H1 (cell line): Measurements from ENCODE around the gene PPFIA2.

Source experiments
- CEBPB ChIP-seq: IDR thresholded peaks from 2 replicates; pipeline ENCODE4 v1.6.1; 2012; ENCODE audit warnings: low read depth, low read length
- FOSL1 ChIP-seq: IDR thresholded peaks from 2 replicates; pipeline ENCODE4 v1.6.1; 2011; ENCODE audit warnings: mild to moderate bottlenecking, low read depth, low read length, moderate library complexity; ENCODE audit not compliant: insufficient read depth
- JUND ChIP-seq: IDR thresholded peaks from 2 replicates; pipeline ENCODE4 v1.6.1; 2011; ENCODE audit warnings: mild to moderate bottlenecking, improper control_type of control experiment, low read length
- POLR2A ChIP-seq, 2 experiments: IDR thresholded peaks; 1 replicate in 1 of 2; 2 replicates in 1 of 2; pipeline ENCODE4 v1.6.1; 2011; ENCODE audit warnings: low read depth in 2 of 2, low read length in 2 of 2, mild to moderate bottlenecking in 2 of 2; ENCODE audit errors: control extremely low read depth in 1 of 2
- SIN3A ChIP-seq, 2 experiments: IDR thresholded peaks in 1 of 2; conservative IDR thresholded peaks in 1 of 2; 2 replicates each; pipeline ENCODE4 v1.6.1; 2011 to 2012; ENCODE audit warnings: low read length in 2 of 2, improper control_type of control experiment in 1 of 2, low read depth in 1 of 2, mild to moderate bottlenecking in 1 of 2
- TBP ChIP-seq: IDR thresholded peaks from 2 replicates; pipeline ENCODE4 v1.6.1; 2011; ENCODE audit warnings: low read depth, low read length, improper control_type of control experiment
- TF ChIP-seq, protein P1 (sequence below), 3 experiments: IDR thresholded peaks; 1 replicate in 2 of 3; 2 replicates in 1 of 3; pipeline versions ENCODE4 v1.5.1 to v1.6.1; 2011; ENCODE audit warnings: low read length in 3 of 3, mild to moderate bottlenecking in 3 of 3, inconsistent platforms in 2 of 3, low read depth in 1 of 3, moderate library complexity in 1 of 3; ENCODE audit not compliant: insufficient read depth in 1 of 3; ENCODE audit errors: control extremely low read depth in 1 of 3
- TF ChIP-seq, protein P2 (sequence below): IDR thresholded peaks from 2 replicates; pipeline ENCODE4 v1.6.1; 2011; ENCODE audit warnings: low read depth, mild to moderate bottlenecking, low read length; ENCODE audit not compliant: insufficient read depth

DNA sequence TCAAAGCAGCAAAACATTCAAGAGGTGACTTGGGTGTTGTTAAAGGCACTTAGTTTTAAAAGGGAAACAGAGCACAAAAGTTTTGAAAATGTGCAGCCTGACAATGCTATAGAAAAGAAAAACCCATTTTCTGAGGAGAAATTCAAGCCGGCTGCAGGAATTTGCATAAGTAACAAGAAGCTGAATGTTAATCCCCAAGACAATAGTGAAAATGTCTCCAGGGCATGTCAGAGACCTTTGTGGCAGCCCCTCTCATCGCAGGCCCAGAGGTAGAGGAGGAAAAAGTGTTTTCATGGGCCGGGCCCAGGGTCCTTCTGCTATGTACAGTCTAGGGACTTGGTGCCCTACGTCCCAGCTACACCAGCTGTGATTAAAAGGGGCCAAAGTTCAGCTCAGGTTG is 167.9 kb downstream of the PPFIA2 start:
- no peak for TF ChIP-seq JUND
- no peak for TF ChIP-seq TBP
- TF ChIP-seq, protein P1, sequence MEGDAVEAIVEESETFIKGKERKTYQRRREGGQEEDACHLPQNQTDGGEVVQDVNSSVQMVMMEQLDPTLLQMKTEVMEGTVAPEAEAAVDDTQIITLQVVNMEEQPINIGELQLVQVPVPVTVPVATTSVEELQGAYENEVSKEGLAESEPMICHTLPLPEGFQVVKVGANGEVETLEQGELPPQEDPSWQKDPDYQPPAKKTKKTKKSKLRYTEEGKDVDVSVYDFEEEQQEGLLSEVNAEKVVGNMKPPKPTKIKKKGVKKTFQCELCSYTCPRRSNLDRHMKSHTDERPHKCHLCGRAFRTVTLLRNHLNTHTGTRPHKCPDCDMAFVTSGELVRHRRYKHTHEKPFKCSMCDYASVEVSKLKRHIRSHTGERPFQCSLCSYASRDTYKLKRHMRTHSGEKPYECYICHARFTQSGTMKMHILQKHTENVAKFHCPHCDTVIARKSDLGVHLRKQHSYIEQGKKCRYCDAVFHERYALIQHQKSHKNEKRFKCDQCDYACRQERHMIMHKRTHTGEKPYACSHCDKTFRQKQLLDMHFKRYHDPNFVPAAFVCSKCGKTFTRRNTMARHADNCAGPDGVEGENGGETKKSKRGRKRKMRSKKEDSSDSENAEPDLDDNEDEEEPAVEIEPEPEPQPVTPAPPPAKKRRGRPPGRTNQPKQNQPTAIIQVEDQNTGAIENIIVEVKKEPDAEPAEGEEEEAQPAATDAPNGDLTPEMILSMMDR (IDR thresholded peaks at IDR 0.05; ENCODE audit: control extremely low read depth in 1 of 3, insufficient read depth in 1 of 3, low read depth in 1 of 3, low read length in 3 of 3) = no peak
- no peak for TF ChIP-seq CEBPB
- TF ChIP-seq, protein P2, sequence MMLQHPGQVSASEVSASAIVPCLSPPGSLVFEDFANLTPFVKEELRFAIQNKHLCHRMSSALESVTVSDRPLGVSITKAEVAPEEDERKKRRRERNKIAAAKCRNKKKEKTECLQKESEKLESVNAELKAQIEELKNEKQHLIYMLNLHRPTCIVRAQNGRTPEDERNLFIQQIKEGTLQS = no peak
- TF ChIP-seq POLR2A (IDR thresholded peaks at IDR 0.05; ENCODE audit: control extremely low read depth in 1 of 2, low read depth in 2 of 2, low read length in 2 of 2) = no peak
- no peak for TF ChIP-seq FOSL1
- TF ChIP-seq SIN3A (conservative IDR thresholded peaks at IDR 0.05 in 1 of 2, IDR thresholded peaks at IDR 0.05 in 1 of 2; ENCODE audit: low read depth in 1 of 2, low read length in 2 of 2) = no peak
